Fibroblast of mammary gland (primary cell): ENCODE measurements around the gene CALML3.
A peak's percentile ranks its signal among the peaks of the same experiment; 100 is the strongest.

ENCODE experiments used
- DNase-seq: peaks from one replicate; pipeline ENCODE4 v3.0.0-alpha.2; 2010; ENCODE audit warnings: low read depth
- H3K4me3 ChIP-seq: 2 replicates; pipeline ENCODE4 v1.5.1; 2011; ENCODE audit warnings: low read depth, mild to moderate bottlenecking, low read length, moderate library complexity; ENCODE audit not compliant: control insufficient read depth
- CTCF ChIP-seq: conservative IDR thresholded peaks from 2 replicates; pipeline ENCODE4 v1.5.1; 2011; ENCODE audit warnings: low read depth, low read length, inconsistent platforms; ENCODE audit not compliant: control insufficient read depth, insufficient read depth

Gene CALML3

GRCh38 chr10:5563321-5563961, 38.7 kb downstream of the CALML3 start:
- no peak for DNase-seq
- no peak overlapping the region for H3K4me3 ChIP-seq
- no peak for TF ChIP-seq CTCF

- no peak for TF ChIP-seq CTCF
- peak; percentile 59 for DNase-seq
- H3K4me3 ChIP-seq = no peak overlapping the region
Observed at GRCh38 chr10:5563991-5564536, 39.3 kb downstream of the CALML3 start.

GRCh38 chr10:5564537-5565204, 39.9 kb downstream of the CALML3 start:
- DNase-seq = no peak
- no peak overlapping the region for H3K4me3 ChIP-seq
- TF ChIP-seq CTCF = no peak

- TF ChIP-seq CTCF = no peak
- H3K4me3 ChIP-seq = no peak overlapping the region
- DNase-seq = no peak
Observed at GRCh38 chr10:5565205-5565545, 40.4 kb downstream of the CALML3 start.

- H3K4me3 ChIP-seq = no peak overlapping the region
- no peak for TF ChIP-seq CTCF
- DNase-seq = peak; percentile 73
Observed at GRCh38 chr10:5565671-5566581, 41.2 kb downstream of the CALML3 start.

GRCh38 chr10:5566614-5567013, 41.9 kb downstream of the CALML3 start:
- no peak overlapping the region for H3K4me3 ChIP-seq
- TF ChIP-seq CTCF = no peak
- no peak for DNase-seq
